ENCODE measurements around the gene GCA.
A peak's percentile ranks its signal among the peaks of the same experiment; 100 is the strongest.

GRCh38 chr2:162301151-162301804 is 42.7 kb upstream of the GCA start:
- TF ChIP-seq POLR2A (IDR thresholded peaks at IDR 0.05) (no peak), CTCF (IDR thresholded peaks at IDR 0.05) (peak; percentile 61 to 90 (median 75))
